Stimulated activated CD4-positive, alpha-beta T cell treated with anti-CD3 and anti-CD28 coated beads, Interleukin-1b, Interleukin-23, amount 100 ng/mL, for 24 hours (primary cell): ENCODE results near the gene PDZD7.

Source experiments
- DNase-seq, 4 experiments: peaks; one replicate each; pipeline ENCODE4 v3.0.0-alpha.2; 2020; ENCODE audit warnings: low read depth in 4 of 4, low spot score in 1 of 4

Gene PDZD7

DNA sequence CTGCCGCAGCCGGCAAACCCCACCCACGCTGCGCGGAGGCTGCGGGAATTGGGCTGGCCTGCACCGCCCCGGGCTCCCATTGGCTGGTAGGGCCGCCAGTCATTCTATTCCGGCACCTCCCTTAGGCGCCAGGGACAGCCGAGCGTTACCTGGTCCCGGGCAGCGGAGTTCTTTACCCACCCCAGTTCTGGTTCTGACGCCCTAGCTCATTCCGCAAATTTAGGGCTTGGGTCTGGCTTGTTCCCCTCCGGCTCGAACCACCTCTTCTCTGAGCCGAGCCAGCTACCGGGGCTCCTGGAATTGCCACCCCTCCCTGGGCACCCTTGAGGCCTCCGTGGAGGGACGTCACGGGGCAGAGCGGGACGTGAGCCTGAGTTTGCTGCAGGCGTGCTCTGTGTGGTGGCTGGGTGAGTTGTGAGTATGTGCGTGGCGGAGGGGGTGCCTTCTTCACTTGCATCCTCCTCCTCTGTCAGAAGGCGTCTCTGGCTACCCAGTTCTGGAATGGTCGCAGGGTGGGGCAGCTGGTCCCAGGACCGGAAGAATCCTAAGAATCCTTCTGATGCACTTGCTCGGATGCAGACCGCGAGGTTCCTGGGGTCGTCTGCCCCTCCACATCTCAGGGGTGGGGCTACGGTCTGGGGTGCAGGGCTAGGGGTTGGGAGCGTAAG lies at the start of gene PDZD7, which contains the start of gene SFXN3:
PDZD7 (minus strand) TSS at position 2 of the 668 bp plus-strand sequence. CDS start 910 bp downstream, outside the sequence.
SFXN3 (plus strand) TSS at position 107 of the 668 bp plus-strand sequence. CDS start 3,461 bp downstream, outside the sequence.
- DNase-seq, result peak; percentile 90 to 96 (median 94)

DNA sequence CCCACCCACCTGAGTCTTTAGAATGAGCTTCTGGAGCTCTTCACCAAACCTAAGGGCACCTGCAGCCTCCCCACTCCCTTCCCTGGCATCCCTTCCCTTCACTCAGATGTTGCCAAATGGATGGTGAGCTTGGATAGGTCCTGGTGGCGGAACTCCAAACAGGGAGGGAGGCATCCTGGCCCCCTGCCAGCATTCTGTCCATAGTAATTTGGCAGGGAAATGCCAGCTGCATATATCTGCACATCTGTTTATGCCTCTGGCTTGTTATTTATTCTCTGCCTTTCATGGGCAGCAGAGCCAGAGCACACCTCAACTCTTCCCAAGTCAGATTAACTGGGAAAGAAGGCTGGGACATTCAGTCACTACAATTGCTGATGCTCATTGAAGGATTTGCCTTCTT lies 48.9 kb upstream of the PDZD7 start:
- DNase-seq, result no peak

DNA sequence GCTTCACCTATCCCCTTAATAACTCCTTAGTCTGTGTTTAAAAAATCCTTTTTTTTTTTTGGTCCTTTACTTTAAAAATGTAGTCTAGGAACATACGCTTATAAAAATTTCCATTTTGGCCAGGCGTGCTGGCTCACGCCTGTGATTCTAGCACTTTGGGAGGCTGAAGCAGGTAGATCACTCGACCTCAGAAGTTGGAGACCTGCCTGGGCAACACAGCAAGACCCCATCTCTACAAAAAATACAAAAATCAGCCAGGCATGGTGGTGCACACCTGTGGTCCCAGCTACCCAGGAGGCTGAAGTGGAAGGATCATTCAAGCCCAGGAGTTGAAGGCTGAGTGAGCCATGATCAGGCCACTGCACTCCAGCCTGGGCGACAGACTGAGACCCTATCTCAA lies 45.7 kb upstream of the PDZD7 start:
- no peak for DNase-seq

DNA sequence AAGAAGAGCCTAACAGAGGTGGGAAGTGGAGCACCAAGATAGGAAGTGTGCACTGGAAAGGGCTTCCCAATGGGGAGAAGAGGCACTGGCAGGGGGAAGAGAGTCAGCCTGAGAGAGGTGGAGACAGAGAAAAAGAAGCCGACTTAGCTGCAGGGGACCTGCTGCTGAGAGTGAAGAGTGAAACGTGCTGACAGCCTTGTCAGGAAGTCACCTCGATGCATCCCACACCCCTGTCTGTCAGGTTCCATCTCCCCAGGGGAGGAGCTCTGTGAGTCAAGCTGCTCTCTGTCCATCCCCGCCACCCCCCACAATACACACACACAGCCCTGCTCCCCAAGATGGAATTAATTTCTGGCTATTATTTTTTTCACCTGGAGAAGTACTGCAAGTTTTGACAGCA lies 44.8 kb upstream of the PDZD7 start:
- DNase-seq, result no peak

DNA sequence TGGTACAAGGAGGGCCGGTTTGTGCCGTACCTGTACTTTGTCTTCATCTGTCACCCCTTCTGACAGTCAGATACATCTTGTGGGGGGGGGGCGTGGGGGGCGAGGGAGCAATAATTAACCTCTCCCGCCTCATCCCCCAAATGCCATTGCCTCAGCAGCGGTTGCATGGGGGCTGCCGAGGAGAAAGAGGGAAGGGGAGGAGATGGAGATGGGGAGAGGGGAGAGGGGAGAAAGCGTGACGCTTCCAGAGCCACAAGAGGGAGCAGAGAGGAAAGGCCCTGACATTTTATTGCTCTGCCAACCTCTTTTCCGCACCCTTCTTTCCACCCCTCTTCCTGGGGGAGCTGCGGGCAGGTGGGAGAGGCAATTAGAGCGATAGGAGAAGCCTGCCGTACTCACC lies 42.7 kb upstream of the PDZD7 start:
- no peak for DNase-seq

DNA sequence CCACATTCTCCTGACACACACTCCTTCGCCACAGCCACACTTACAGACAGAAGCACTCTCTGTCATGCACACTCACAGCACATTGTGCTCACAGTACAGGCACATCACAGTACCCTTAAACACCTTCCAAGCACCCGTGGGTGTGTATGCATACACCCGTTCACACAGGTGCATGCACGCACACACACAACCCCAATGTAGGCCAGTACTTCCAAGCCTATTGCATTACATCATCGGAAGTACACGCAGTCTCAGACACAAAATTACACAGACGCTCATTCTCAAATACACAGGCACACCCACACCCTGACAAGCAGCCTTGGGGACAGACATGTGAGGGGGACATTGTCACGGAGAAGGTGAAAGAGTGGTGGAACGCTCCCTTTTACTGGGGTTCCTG lies 42.0 kb upstream of the PDZD7 start:
- DNase-seq, result no peak

DNA sequence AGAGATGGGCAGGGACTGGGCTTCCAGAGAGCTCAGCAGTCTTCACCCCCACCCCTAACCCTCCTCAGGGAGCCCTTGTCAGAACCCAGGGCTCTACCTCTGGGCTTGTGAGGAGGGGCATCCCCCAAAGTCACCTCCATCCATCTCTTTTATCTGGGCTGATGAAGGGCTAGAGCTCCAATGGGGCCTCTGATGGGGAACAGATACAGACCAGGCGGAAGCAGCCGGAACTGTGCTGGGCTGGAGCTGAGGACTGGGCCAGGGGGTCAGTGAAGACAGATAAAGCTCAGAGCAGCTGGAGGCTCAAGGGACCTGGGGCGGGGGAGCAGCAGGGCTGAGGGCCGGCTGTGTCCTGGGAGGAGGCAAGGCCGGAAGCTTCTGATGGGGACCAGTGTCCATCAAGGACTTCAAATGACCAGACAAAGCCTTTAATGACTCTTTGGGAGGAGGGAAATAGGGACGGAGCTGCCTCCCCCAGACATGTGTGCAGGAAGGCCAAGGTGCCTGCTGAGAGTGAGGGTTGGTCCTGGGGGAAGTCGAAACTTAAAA lies 41.0 kb upstream of the PDZD7 start:
- no peak for DNase-seq

DNA sequence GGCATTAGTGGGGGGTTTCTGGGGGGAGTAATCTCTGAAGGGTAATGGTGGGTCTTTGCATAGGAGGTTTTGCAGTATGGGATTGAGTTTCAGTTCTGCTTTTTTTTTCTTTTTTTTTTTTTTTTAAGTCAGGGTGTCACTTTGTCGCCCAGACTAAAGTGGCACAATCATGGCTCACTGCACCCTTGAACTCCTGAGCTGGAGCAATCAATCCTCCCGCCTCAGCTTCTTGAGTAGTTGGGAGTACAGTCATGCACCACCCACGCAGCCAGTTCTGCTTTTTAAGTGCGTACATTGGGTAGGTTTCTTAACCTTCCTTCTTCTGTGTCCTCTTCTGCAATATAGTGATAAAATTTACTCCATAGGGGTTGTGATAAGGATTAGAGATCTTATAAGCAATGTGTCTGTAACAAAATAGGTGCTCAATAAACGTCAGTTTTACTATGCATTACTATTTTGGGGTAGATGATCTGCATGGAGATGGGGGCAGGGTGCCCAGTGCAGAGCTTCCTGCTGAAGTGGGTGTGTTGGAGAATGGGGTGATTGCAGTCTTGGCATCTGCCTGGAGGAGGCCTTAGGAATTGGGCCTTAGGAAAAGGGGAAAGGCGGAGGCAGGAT lies 40.4 kb upstream of the PDZD7 start:
- DNase-seq, result peak in 1 of 4 experiments; percentile 27

DNA sequence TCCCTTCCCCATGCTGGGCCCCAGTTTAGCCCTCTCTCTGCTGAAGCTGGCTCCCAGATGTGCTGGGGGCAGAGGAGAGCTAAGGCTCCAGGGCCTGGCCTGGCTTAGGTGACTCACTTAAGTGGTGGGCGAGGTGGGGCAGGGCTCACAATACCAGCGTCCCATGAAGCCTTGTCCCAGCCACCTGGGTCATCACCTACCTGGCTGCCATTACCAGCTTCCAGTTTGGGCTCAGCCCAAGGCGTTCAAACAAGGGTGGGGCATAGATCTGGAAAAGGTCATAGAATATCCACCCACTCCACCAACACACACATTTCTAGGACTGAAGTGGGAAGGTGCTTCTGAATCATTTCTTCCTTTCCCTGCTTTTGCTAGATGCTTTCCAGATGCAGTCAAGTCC lies 39.2 kb upstream of the PDZD7 start:
- no peak for DNase-seq

DNA sequence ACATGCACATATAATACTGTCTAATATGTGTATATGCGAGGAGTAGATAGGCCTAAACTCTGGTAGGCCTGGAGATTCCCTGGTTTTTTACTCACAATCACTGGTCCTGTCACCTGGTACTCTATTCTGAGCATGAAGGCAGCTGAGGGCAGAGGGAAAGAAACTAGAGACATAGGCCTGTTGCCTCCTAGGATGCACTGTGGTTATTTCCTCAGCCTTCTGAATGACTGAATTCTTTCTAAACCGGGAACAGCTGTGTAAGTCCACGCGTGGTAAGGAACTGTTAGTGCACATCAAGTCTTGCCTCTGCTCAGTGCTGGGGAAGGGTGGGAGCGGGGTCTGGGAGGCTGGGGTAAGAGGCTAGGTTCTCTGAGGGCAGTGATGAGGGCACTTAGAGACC lies 38.5 kb upstream of the PDZD7 start:
- no peak for DNase-seq

DNA sequence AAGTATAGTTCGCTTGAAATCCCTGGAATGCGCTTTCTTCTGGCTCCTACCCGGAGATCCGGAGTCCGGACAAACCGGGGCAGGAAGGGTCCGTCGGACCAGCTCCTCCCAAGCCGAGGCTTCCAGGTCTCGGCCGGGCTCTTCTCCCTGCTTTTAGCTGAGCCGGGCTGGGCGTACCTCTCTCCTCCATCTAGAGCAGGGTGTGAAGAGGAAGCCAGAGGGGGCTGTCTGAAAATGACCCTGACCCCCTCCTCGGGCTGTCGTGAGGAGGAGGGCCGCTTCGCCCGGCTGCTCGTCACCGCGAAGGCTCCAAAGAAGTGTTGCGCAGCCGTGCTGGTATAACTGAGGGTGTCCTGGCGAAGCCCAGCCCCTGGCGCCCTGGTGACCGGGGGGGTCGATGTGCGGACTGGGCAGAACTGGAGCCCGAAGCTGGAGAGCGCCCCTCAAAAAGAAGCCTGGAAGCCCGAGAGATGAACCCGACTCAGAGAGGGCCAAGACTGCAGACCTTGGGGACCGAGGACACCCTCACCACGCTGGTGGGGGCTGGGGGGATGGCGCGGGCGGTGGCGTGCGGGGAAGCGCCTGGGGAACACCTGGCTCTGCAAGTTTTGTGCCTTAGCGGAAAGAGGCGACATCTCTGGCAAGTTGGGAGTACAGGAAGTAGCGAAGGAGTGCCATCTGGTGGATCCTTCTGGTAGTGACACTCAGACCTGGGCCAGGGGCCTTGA lies 36.6 kb upstream of the PDZD7 start:
- peak; percentile 54 to 69 (median 64) for DNase-seq

DNA sequence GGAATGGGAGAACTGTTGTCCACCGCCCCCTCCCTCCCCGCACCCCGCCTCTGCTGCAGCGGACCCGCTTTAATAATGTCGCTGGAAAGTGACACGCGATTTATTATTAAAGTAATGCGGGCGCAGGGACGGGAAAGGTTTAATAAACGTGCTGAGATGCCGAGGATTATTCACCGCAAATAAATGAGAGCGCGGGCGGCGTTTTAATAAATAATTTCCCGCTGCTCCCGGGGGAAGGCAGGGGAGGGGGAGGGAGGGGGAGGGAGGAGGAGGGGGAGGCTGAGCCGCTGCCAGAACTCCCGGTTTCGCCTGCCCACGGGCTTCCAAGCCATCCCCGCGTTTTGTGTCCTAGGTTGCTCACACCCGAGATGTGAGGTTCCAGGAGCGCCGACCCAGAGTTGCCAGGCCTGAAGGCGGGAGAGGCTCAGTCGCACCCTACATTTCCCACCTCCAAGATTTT lies 36.0 kb upstream of the PDZD7 start:
- DNase-seq, result no peak

DNA sequence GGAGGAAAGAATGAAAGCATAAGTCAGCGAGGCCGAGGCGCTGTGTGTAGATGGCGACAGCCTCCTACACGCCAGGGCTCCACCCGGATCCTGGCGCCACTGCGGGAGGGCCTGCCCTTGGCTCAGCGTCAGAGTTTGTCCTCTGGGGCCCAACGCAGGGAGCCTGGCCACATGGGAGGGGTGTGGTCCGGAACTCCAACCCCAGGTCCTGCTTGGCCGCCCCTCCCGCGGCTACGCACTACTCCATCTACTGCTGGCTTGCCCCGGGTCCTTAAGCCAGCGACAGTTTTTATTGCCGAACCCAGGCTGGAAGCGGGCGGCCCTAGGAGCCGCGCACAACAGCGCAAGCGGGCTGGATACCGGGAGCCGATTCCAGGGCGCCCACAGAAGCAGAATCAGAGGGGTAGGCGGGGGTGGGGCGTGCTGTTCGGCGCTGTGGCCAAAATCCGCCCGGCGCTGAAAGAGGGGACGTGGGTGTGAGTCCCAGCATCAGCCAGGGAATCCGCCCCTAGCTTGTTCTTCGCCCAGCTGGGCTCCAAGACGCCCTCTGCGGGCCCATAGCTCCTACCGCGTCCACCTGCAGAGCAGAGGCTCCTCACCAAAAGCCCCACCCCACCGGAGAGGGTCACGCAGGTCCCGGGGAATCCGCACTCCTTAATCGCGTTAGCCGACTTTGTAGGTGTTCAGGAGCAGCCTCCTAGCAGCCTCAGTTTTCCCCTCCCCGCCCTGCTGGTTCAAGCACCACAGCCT lies 35.4 kb upstream of the PDZD7 start:
- no peak for DNase-seq

DNA sequence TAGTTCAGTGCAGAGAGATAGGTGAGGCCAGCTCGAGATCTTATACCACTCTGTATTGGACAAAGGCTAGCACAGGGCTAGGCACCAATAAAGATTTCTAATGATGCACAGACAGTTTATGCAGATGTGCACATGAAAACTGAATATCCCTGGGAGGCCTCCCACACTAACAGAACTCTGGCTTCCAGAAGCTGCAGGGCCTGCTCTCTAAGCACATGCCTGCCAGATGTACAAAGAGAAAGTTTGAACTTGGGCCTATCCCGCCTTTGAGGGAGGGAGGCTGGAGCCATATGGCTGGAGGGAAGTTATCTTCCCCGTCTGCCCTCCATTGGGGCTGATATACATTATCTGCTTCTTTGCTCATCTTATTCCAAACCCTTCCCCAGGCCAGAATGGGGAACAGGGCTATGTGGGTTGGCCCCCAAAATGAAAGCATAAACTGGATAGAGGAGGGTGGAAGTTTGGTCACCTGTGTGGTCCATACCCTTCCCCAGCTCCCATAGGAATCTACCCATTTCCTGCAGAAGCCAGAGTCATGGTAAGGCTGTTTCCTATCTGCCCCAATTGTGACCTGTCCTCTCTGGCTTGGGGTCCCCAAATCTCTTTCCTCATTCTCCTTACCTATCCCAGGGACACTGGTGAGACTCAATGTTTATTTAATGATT lies 34.7 kb upstream of the PDZD7 start:
- no peak for DNase-seq

DNA sequence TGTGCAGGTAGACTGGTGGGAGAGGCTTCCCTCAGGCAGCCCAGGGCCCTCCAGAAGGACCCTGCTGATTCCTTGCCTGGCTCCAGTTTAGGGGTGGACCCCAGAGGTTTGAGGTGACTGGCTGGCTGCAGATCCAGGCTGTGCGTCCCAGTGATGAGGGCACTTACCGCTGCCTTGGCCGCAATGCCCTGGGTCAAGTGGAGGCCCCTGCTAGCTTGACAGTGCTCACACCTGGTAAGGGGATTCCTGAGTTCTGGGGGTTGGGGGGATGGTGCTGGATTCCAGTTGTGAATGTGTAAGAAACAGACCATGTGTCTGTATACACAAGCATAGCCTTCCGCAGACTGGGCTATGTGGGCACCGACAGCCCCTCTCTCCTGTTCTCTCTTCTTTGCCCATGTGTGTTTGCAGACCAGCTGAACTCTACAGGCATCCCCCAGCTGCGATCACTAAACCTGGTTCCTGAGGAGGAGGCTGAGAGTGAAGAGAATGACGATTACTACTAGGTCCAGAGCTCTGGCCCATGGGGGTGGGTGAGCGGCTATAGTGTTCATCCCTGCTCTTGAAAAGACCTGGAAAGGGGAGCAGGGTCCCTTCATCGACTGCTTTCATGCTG lies 33.6 kb upstream of the PDZD7 start:
- DNase-seq, result no peak

DNA sequence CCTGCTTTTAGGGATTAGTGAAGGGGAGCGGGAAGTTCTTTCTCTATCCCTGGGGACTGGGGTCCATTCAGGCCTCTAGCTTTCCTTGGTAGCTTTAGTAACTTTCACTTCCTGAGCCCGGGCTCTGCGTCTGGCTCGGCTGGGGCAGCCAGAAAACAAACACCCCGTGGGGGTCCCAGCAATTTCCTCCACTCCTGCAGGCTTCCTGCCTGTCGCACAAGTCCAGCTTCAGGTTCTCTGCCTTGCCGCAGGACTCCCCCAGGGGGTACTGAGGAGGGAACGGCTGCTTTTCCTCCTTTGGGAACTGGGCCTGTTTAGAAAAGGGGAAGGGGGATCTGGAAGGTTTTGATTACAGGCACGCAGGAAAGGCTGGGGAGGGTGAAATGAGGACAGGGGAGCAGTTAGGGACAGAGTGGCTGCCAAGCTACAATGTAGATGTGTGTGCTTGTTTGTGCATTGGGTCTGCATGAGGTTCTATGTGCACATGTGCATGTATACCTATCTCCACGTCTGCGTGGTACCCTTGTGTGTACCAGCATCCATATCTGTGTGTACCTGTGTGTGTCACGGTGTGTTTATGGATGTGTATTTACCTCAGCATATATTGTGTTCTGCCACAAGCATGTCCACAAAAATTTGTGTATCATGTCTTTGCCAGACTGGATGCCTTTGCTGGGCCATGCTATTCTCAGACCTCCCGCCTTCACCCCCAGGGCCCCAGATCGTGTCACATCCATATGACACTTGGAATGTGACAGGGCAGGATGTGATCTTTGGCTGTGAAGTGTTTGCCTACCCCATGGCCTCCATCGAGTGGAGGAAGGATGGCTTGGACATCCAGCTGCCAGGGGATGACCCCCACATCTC lies 32.9 kb upstream of the PDZD7 start:
- DNase-seq, result no peak

DNA sequence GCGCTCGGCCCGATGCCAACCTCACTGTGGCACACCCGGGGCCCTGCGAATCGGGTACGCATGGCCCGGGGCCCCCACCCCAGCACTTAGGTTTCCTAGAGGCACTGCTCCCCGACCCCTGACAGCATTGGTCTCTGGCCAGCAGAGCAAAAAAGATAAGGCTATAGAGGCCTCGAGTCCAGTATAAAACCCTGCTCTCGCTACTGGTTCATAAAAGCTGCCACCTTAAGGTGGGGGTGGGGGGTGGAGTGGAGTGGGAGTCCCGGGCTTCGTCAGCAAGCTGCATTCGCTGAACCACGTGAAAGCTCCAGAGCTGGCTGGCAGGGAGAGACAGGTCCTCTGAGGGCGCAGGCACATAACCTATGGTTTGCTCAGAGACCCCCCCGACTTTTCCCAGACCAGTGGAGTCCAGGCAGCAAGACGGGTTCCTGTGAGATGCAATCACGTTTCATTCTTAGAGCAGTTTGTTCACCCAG lies 32.2 kb upstream of the PDZD7 start:
- DNase-seq, result no peak

DNA sequence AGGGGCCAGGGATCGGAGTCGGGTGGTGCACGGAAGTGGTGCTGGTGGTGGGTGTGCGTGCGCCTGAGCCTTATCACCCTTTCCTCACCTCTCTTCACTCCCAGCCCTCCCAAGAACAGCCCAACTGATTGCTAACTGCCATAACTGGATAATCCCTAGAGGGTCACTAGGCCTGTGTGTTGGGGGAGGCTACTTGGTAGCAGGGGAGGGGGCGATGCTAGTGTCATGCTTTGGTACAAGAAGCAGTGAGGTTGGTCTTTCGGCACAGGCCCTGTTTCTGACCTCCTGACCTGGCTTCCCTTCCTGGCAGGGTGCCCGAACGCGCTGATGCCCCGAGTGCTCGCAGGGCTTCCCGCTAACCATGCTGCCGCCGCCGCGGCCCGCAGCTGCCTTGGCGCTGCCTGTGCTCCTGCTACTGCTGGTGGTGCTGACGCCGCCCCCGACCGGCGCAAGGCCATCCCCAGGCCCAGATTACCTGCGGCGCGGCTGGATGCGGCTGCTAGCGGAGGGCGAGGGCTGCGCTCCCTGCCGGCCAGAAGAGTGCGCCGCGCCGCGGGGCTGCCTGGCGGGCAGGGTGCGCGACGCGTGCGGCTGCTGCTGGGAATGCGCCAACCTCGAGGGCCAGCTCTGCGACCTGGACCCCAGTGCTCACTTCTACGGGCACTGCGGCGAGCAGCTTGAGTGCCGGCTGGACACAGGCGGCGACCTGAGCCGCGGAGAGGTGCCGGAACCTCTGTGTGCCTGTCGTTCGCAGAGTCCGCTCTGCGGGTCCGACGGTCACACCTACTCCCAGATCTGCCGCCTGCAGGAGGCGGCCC lies 31.5 kb upstream of the PDZD7 start:
- peak in 1 of 4 experiments; percentile 48 for DNase-seq
